K562 (cell line): Measurements from ENCODE around the gene SLC5A10.

Experiments used
- BRF1 ChIP-seq: IDR thresholded peaks from 3 replicates; pipeline ENCODE4 v1.6.1; 2011; ENCODE audit warnings: borderline replicate concordance, mild to moderate bottlenecking; ENCODE audit not compliant: insufficient read length; ENCODE audit errors: extremely low read depth
- GTF2E2 ChIP-seq: fragments of 200-800 bp; sonication (Bioruptor generic); IDR thresholded peaks from 2 replicates; pipeline ENCODE4 v1.6.1; 2016; ENCODE audit warnings: missing genetic modification characterization, missing compliant biosample characterization
- JUND ChIP-seq, 2 experiments: IDR thresholded peaks; 2 replicates in 1 of 2; 3 replicates in 1 of 2; pipeline ENCODE4 v1.6.1; 2011; ENCODE audit warnings: borderline replicate concordance in 2 of 2, low read depth in 2 of 2, low read length in 2 of 2, improper control_type of control experiment in 1 of 2, missing biosample characterization in 1 of 2, missing genetic modification characterization in 1 of 2, missing genetic modification reagents in 1 of 2
- NCOA4 ChIP-seq: fragments of 450-650 bp; IDR thresholded peaks from 2 replicates; pipeline ENCODE4 v1.6.1; 2018; ENCODE audit warnings: mild to moderate bottlenecking; ENCODE audit not compliant: partially characterized antibody
- NFXL1 ChIP-seq: fragments of 450-650 bp; formaldehyde crosslinking; IDR thresholded peaks from 2 replicates; pipeline ENCODE4 v1.4.0; 2021; ENCODE audit warnings: mild to moderate bottlenecking
- SIN3A ChIP-seq, 2 experiments: fragments of 150-350 bp in 1 of 2; IDR thresholded peaks; 2 replicates each; pipeline ENCODE4 v1.6.1; 2011 to 2016; ENCODE audit warnings: borderline replicate concordance in 2 of 2, low read depth in 2 of 2, low read length in 2 of 2, mild to moderate bottlenecking in 2 of 2, moderate library complexity in 2 of 2; ENCODE audit not compliant: control insufficient read depth in 1 of 2
- TEAD4 ChIP-seq, 2 experiments: sonication (generic) in 1 of 2; formaldehyde crosslinking in 1 of 2; IDR thresholded peaks; 2 replicates each; pipeline versions ENCODE4 v1.6.1 to v1.8.0; 2012 to 2022; ENCODE audit warnings: borderline replicate concordance in 1 of 2, inconsistent platforms in 1 of 2, low read length in 1 of 2, mild to moderate bottlenecking in 1 of 2, missing genetic modification reagents in 1 of 2
- TF ChIP-seq, protein P1 (sequence below): sonication (generic); formaldehyde crosslinking; IDR thresholded peaks from 2 replicates; pipeline ENCODE4 v1.9.0; 2022; ENCODE audit warnings: mild to moderate bottlenecking, missing genetic modification reagents
- TF ChIP-seq, protein P2 (sequence below), 3 experiments: IDR thresholded peaks in 2 of 3; conservative IDR thresholded peaks in 1 of 3; 2 replicates each; pipeline ENCODE4 v1.5.1; 2011 to 2012; ENCODE audit warnings: low read length in 3 of 3, mild to moderate bottlenecking in 3 of 3, control low read depth in 2 of 3, improper control_type of control experiment in 1 of 3, inconsistent platforms in 1 of 3, low read depth in 1 of 3, mixed read lengths in 1 of 3, moderate library complexity in 1 of 3; ENCODE audit not compliant: insufficient read depth in 2 of 3

GRCh38 chr17:18991531-18992315, 39.8 kb downstream of the SLC5A10 start:
- no peak for TF ChIP-seq NFXL1 (CRISPR knock-in tag)
- no peak for TF ChIP-seq SIN3A (IDR thresholded peaks at IDR 0.05; ENCODE audit: borderline replicate concordance in 2 of 2, control insufficient read depth in 1 of 2, low read depth in 2 of 2, low read length in 2 of 2)
- no peak for TF ChIP-seq TEAD4 (IDR thresholded peaks at IDR 0.05; ENCODE audit: low read length)
- no peak for TF ChIP-seq TEAD4 (CRISPR knock-in tag; IDR thresholded peaks at IDR 0.05; ENCODE audit: borderline replicate concordance)
- no peak for TF ChIP-seq BRF1
- no peak for TF ChIP-seq JUND (IDR thresholded peaks at IDR 0.05; ENCODE audit: borderline replicate concordance, low read depth, low read length)
- no peak for TF ChIP-seq JUND (tag; IDR thresholded peaks at IDR 0.05; ENCODE audit: borderline replicate concordance, low read depth, low read length)
- no peak for TF ChIP-seq NCOA4
- no peak for TF ChIP-seq GTF2E2 (tag)
- TF ChIP-seq, protein P1, sequence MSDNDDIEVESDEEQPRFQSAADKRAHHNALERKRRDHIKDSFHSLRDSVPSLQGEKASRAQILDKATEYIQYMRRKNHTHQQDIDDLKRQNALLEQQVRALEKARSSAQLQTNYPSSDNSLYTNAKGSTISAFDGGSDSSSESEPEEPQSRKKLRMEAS (CRISPR knock-in tag) = no peak
- TF ChIP-seq, protein P2, sequence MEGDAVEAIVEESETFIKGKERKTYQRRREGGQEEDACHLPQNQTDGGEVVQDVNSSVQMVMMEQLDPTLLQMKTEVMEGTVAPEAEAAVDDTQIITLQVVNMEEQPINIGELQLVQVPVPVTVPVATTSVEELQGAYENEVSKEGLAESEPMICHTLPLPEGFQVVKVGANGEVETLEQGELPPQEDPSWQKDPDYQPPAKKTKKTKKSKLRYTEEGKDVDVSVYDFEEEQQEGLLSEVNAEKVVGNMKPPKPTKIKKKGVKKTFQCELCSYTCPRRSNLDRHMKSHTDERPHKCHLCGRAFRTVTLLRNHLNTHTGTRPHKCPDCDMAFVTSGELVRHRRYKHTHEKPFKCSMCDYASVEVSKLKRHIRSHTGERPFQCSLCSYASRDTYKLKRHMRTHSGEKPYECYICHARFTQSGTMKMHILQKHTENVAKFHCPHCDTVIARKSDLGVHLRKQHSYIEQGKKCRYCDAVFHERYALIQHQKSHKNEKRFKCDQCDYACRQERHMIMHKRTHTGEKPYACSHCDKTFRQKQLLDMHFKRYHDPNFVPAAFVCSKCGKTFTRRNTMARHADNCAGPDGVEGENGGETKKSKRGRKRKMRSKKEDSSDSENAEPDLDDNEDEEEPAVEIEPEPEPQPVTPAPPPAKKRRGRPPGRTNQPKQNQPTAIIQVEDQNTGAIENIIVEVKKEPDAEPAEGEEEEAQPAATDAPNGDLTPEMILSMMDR (IDR thresholded peaks at IDR 0.05 in 2 of 3, conservative IDR thresholded peaks at IDR 0.05 in 1 of 3; ENCODE audit: insufficient read depth in 2 of 3, low read depth in 1 of 3, low read length in 3 of 3) = no peak
